Measurements from ENCODE around the gene KIFBP. TPM values are rescaled to one million over a fixed set of nuclear protein-coding genes. Genes with fewer than 3 reads are reported as not detected.

KIFBP gene
- total and polyA plus RNA-seq, 2 donors (not counting 3 experiments of a cell fraction or from before 2014, with no cell fraction given), result 17.6 to 39.8 TPM

GRCh38 chr10:68989317-68989990 lies 851 bp downstream of the KIFBP start:
- Histone ChIP-seq H3K4me3 (replicated peaks in 1 of 3; ENCODE audit: insufficient read depth in 1 of 3, low read depth in 1 of 3, low read length in 3 of 3) (peak overlapping the region; percentile 71 to 84 (median 84)), H3K27ac (ENCODE audit: insufficient read depth, low read depth, low read length) (peak overlapping the region; percentile 20), H2AFZ (ENCODE audit: low read depth, low read length) (peak overlapping the region; percentile 68), H3K79me2 (ENCODE audit: control insufficient read depth, insufficient read depth, low read length) (peaks cover 52% of the 10 kb centered on the region), H3K9me1 (replicated peaks; ENCODE audit: control insufficient read depth, extremely low read depth, insufficient read depth, low read length) (no peaks in the 10 kb centered on the region), H3K4me2 (ENCODE audit: insufficient read depth, low read length) (peak overlapping the region; percentile 90), H3K9me3 (replicated peaks; ENCODE audit: control insufficient read depth, insufficient read depth, low read length) (no peaks in the 10 kb centered on the region), H3K4me1 (ENCODE audit: control insufficient read depth, extremely low read depth, insufficient read depth, low read length) (peaks cover 25% of the 10 kb centered on the region), H3K27me3 (ENCODE audit: control insufficient read depth in 2 of 2, insufficient read depth in 2 of 2, low read length in 2 of 2) (no peaks in the 10 kb centered on the region), H4K20me1 (replicated peaks; ENCODE audit: control insufficient read depth, extremely low read depth, insufficient read depth, low read length) (no peaks in the 10 kb centered on the region), H3K9ac (replicated peaks; ENCODE audit: extremely low read depth, insufficient read depth, low read length) (peak overlapping the region; percentile 66), H3K36me3 (ENCODE audit: control insufficient read depth in 2 of 2, extremely low read depth in 1 of 2, insufficient read depth in 2 of 2, low read length in 2 of 2) (peaks cover 3% of the 10 kb centered on the region in 2 experiments)
- no TSS peak for BruUV-seq (replicated peaks)
- peak; percentile 47 for FAIRE-seq
- dilution Hi-C loops (cut with MboI; ENCODE audit: extremely low pct_ligation_motif_present, low sequenced_read_pairs) (no loop called here), intact Hi-C loops (cut with micrococcal nuclease) (loop anchor here (1.0 to 2.0 kb wide), 2 partner anchors 190 to 233 kb away; no protein-coding TSS in a partner anchor)
- TF ChIP-seq EZH2 (IDR thresholded peaks at IDR 0.05; ENCODE audit: borderline replicate concordance, low read depth, low read length, severe bottlenecking) (no peak), POLR2A (IDR thresholded peaks at IDR 0.05; ENCODE audit: low read depth, low read length) (no peak), CTCF (IDR thresholded peaks at IDR 0.05; ENCODE audit: extremely low read depth in 1 of 2, insufficient read depth in 1 of 2, low read depth in 1 of 2, low read length in 2 of 2) (no peak), POLR2AphosphoS5 (IDR thresholded peaks at IDR 0.05; ENCODE audit: insufficient read depth, low read depth, low read length) (no peak), FOS (IDR thresholded peaks at IDR 0.05; ENCODE audit: borderline replicate concordance, insufficient read depth, low read length) (no peak), MAX (IDR thresholded peaks at IDR 0.05; ENCODE audit: insufficient read depth, insufficient read length) (no peak), MYC (IDR thresholded peaks at IDR 0.05; ENCODE audit: low read depth, low read length) (no peak), GATA2 (IDR thresholded peaks at IDR 0.05; ENCODE audit: insufficient read depth, insufficient read length, low read depth, low read length) (no peak), JUN (IDR thresholded peaks at IDR 0.05; ENCODE audit: borderline replicate concordance, insufficient read depth, insufficient read length, low read depth) (no peak)
- CTCF ChIA-PET, result interaction anchor here (1.4 to 1.7 kb wide), 3 partner anchors 11 to 16 kb away, joined by 3 to 6 read pairs (median 4); no protein-coding TSS in a partner anchor
- DNase-seq (ENCODE audit: low read depth, low spot score), result peak; percentile 47
- POLR2A ChIA-PET, result no interaction called here

Measured in endothelial cell of umbilical vein (primary cell).